SU-DHL-6 (cell line): Measurements from ENCODE around the gene GYG1.

ENCODE experiments used
- EZH2phosphoT487 ChIP-seq: fragments of 200-600 bp; sonication (generic), shearing (Covaris generic); conservative IDR thresholded peaks from 2 replicates; pipeline ENCODE4 v1.6.1; 2018; ENCODE audit warnings: mild to moderate bottlenecking, antibody characterized with exemption, low read length, moderate library complexity, mixed read lengths
- TF ChIP-seq, protein P1 (sequence below): fragments of 200-600 bp; sonication (generic); IDR thresholded peaks from one replicate; pipeline ENCODE4 v1.5.1; 2017; ENCODE audit warnings: antibody characterized with exemption, mild to moderate bottlenecking, low read length, moderate library complexity; ENCODE audit not compliant: insufficient read depth, poor library complexity, severe bottlenecking

GRCh38 chr3:149005416-149005815 lies 14.1 kb downstream of the GYG1 start:
- no peak for TF ChIP-seq EZH2phosphoT487
- TF ChIP-seq, protein P1, sequence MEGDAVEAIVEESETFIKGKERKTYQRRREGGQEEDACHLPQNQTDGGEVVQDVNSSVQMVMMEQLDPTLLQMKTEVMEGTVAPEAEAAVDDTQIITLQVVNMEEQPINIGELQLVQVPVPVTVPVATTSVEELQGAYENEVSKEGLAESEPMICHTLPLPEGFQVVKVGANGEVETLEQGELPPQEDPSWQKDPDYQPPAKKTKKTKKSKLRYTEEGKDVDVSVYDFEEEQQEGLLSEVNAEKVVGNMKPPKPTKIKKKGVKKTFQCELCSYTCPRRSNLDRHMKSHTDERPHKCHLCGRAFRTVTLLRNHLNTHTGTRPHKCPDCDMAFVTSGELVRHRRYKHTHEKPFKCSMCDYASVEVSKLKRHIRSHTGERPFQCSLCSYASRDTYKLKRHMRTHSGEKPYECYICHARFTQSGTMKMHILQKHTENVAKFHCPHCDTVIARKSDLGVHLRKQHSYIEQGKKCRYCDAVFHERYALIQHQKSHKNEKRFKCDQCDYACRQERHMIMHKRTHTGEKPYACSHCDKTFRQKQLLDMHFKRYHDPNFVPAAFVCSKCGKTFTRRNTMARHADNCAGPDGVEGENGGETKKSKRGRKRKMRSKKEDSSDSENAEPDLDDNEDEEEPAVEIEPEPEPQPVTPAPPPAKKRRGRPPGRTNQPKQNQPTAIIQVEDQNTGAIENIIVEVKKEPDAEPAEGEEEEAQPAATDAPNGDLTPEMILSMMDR = no peak
